CD4-positive, alpha-beta T cell treated with Interleukin-2 at 100 ng/mL for 4 hours (primary cell): ENCODE results near the gene CHST11.

ENCODE experiments used
- DNase-seq: peaks from one replicate; pipeline ENCODE4 v3.0.0-alpha.2; 2020; ENCODE audit warnings: low spot score

Gene CHST11

GRCh38 chr12:104460041-104460719 lies 3.4 kb downstream of the CHST11 start:
- DNase-seq = peak; percentile 61

- DNase-seq = no peak
These were observed 4.4 kb downstream of the CHST11 start for GRCh38 chr12:104460973-104461698.

- DNase-seq = no peak
These were observed 5.6 kb downstream of the CHST11 start for GRCh38 chr12:104462325-104462724.

GRCh38 chr12:104462931-104463339 lies 6.2 kb downstream of the CHST11 start:
- DNase-seq = peak; percentile 78

- no peak for DNase-seq
These were observed 6.6 kb downstream of the CHST11 start for GRCh38 chr12:104463368-104463767.

GRCh38 chr12:104464899-104465298 lies 8.2 kb downstream of the CHST11 start:
- no peak for DNase-seq

GRCh38 chr12:104466709-104467345 lies 10.1 kb downstream of the CHST11 start:
- no peak for DNase-seq

- peak; percentile 49 for DNase-seq
These were observed 10.6 kb downstream of the CHST11 start for GRCh38 chr12:104467346-104467837.

GRCh38 chr12:104468371-104468770 lies 11.6 kb downstream of the CHST11 start:
- DNase-seq = no peak

- DNase-seq = no peak
These were observed 12.3 kb downstream of the CHST11 start for GRCh38 chr12:104469066-104469465.

- no peak for DNase-seq
These were observed 12.8 kb downstream of the CHST11 start for GRCh38 chr12:104469523-104469922.

GRCh38 chr12:104470521-104470920 lies 13.8 kb downstream of the CHST11 start:
- DNase-seq = no peak

- no peak for DNase-seq
These were observed 14.6 kb downstream of the CHST11 start for GRCh38 chr12:104471336-104471735.

GRCh38 chr12:104472748-104473147 lies 16.0 kb downstream of the CHST11 start:
- no peak for DNase-seq

- peak; percentile 26 for DNase-seq
These were observed 16.7 kb downstream of the CHST11 start for GRCh38 chr12:104473374-104473983.

GRCh38 chr12:104475271-104475670 lies 18.5 kb downstream of the CHST11 start:
- DNase-seq = no peak

- no peak for DNase-seq
These were observed 21.0 kb downstream of the CHST11 start for GRCh38 chr12:104477510-104478390.

GRCh38 chr12:104478396-104479122 lies 21.8 kb downstream of the CHST11 start:
- peak; percentile 68 for DNase-seq

GRCh38 chr12:104479123-104479662 lies 22.4 kb downstream of the CHST11 start:
- DNase-seq = no peak

- DNase-seq = no peak
These were observed 23.3 kb downstream of the CHST11 start for GRCh38 chr12:104480012-104480411.
